ENCODE results near the gene PLEKHA6.

GRCh38 chr1:204254031-204254661, 105.6 kb downstream of the PLEKHA6 start:
- TF ChIP-seq CTCF (IDR thresholded peaks at IDR 0.05; ENCODE audit: poor library complexity, severe bottlenecking) = no peak
- TF ChIP-seq EP300 (conservative IDR thresholded peaks at IDR 0.05; ENCODE audit: poor library complexity, severe bottlenecking) = no peak
- no peak for TF ChIP-seq TAF1 (IDR thresholded peaks at IDR 0.05; ENCODE audit: low read depth)
- no peak for TF ChIP-seq EZH2 (IDR thresholded peaks at IDR 0.05; ENCODE audit: borderline replicate concordance, insufficient read depth, low read length, poor library complexity, severe bottlenecking)
- TF ChIP-seq RAD21 (conservative IDR thresholded peaks at IDR 0.05) = no peak
- no peak for TF ChIP-seq REST (IDR thresholded peaks at IDR 0.05; ENCODE audit: borderline replicate concordance)
- TF ChIP-seq SMC3 (conservative IDR thresholded peaks at IDR 0.05; ENCODE audit: poor library complexity) = no peak
- no peak for TF ChIP-seq POLR2AphosphoS5 (IDR thresholded peaks at IDR 0.05)

Data from neural cell (in vitro differentiated cells).